Measurements from ENCODE around the gene FEM1C. TPM values are rescaled to one million over a fixed set of nuclear protein-coding genes. Genes with fewer than 3 reads are reported as not detected.
A peak's percentile ranks its signal among the peaks of the same experiment; 100 is the strongest.

The FEM1C gene
- total RNA-seq (2014; rRNA removed; shearing (Covaris generic)), result 21.6 and 22.3 TPM in 2 replicates
- 4.5 and 4.7 TPM in 2 replicates for polyA plus RNA-seq (2016; fragmentation: Nextera tagmentation; extraction: Ambion mirVana)
- long read RNA-seq, full-length matches to known transcripts, result 3 of 3 reads
- long read RNA-seq, partial matches to known transcripts, result 0 of 3 reads
- long read RNA-seq, other reads (novel, unspliced or antisense), result 0 of 3 reads

- Histone ChIP-seq H3K27me3 (ENCODE audit: insufficient read depth) (no peaks in the 10 kb centered on the region), H3F3A (replicated peaks; ENCODE audit: low read depth) (no peaks in the 10 kb centered on the region), H3K4me3 (peak within 1 kb of the TSS; percentile 93), H2AFZ (peak within 1 kb of the TSS; percentile 92), H3K9me2 (ENCODE audit: insufficient read depth) (no peaks in the 10 kb centered on the region), H3K4me2 (peak within 1 kb of the TSS; percentile 93), H3K79me2 (replicated peaks; ENCODE audit: insufficient read depth) (peaks cover 43% of the 10 kb centered on the region), H4K20me1 (replicated peaks; ENCODE audit: insufficient read depth) (peaks cover 35% of the 10 kb centered on the region), H3K27ac (ENCODE audit: low read depth) (peak within 1 kb of the TSS; percentile 97), H3K4me1 (ENCODE audit: insufficient read depth) (peaks cover 23% of the 10 kb centered on the region), H3K36me3 (ENCODE audit: insufficient read depth) (peaks cover under 1% of the 10 kb centered on the region; the same call in 1 of the 2 replicates)
- H3K36me3 Mint-ChIP-seq (ENCODE audit: low read depth), result peaks cover 42% of the 10 kb centered on the region; the same call in 2 of the 3 replicates
- peaks cover 37% of the 10 kb centered on the region for H3K4me1 Mint-ChIP-seq
- DNase-seq (ENCODE audit: low spot score), result peak; percentile 97
- peak; percentile 94 for ATAC-seq
- H3K9me3 Mint-ChIP-seq, result peaks cover 15% of the 10 kb centered on the region; the same call in 2 of the 3 replicates
- H3K4me3 Mint-ChIP-seq, result peak within 1 kb of the TSS; percentile 95
- peak within 1 kb of the TSS; percentile 98 for H3K27ac Mint-ChIP-seq
- TF ChIP-seq JUNB (IDR thresholded peaks at IDR 0.05; ENCODE audit: unreplicated experiment) (no peak), CREB1 (CRISPR knock-in tag; IDR thresholded peaks at IDR 0.05; ENCODE audit: low read depth) (peak; percentile 74), POLR2AphosphoS5 (IDR thresholded peaks at IDR 0.05; ENCODE audit: low read depth) (peak; percentile 99), EZH2 (IDR thresholded peaks at IDR 0.05; ENCODE audit: low read depth, unreplicated experiment) (no peak)
- peaks cover 8% of the 10 kb centered on the region for H3K27me3 Mint-ChIP-seq (ENCODE audit: insufficient read depth, low read depth, poor library complexity)
Measured at GRCh38 chr5:115544436-115545350, at the start of gene FEM1C. TSS of gene FEM1C (minus strand) at chr5:115544775. CDS start at chr5:115543493, 1,282 bp downstream.

GRCh38 chr5:115589043-115589442 is 44.5 kb upstream of the FEM1C start:
- H3K36me3 ChIP-seq (ENCODE audit: insufficient read depth), result no peaks in the 10 kb centered on the region
- H3K79me2 ChIP-seq (replicated peaks; ENCODE audit: insufficient read depth), result no peaks in the 10 kb centered on the region
- no peak overlapping the region for H3K4me2 ChIP-seq
- H3K27ac ChIP-seq (ENCODE audit: low read depth), result no peak overlapping the region
- no peaks in the 10 kb centered on the region for H3K27me3 Mint-ChIP-seq (ENCODE audit: insufficient read depth, low read depth, poor library complexity)
- no peaks in the 10 kb centered on the region for H3K4me1 ChIP-seq (ENCODE audit: insufficient read depth)
- no peaks in the 10 kb centered on the region for H3K36me3 Mint-ChIP-seq (ENCODE audit: low read depth)
- no peaks in the 10 kb centered on the region for H3K4me1 Mint-ChIP-seq
- H4K20me1 ChIP-seq (replicated peaks; ENCODE audit: insufficient read depth), result no peaks in the 10 kb centered on the region
- no peak overlapping the region for H3K27ac Mint-ChIP-seq
- H2AFZ ChIP-seq, result no peak overlapping the region
- H3K9me3 Mint-ChIP-seq, result no peaks in the 10 kb centered on the region
- no peak overlapping the region for H3K4me3 Mint-ChIP-seq
- H3K9me2 ChIP-seq (ENCODE audit: insufficient read depth), result no peaks in the 10 kb centered on the region
- H3F3A ChIP-seq (replicated peaks; ENCODE audit: low read depth), result no peaks in the 10 kb centered on the region
- ATAC-seq (no peak), DNase-seq (ENCODE audit: low spot score) (no peak)
- H3K4me3 ChIP-seq, result no peak overlapping the region
- H3K27me3 ChIP-seq (ENCODE audit: insufficient read depth), result no peaks in the 10 kb centered on the region
- no peak for TF ChIP-seq REST (IDR thresholded peaks at IDR 0.05; ENCODE audit: unreplicated experiment)
- TF ChIP-seq EZH2 (IDR thresholded peaks at IDR 0.05; ENCODE audit: low read depth, unreplicated experiment), result no peak
- no peak for TF ChIP-seq NANOG (IDR thresholded peaks at IDR 0.05; ENCODE audit: borderline replicate concordance)
- no peak for TF ChIP-seq CREB1 (CRISPR knock-in tag; IDR thresholded peaks at IDR 0.05; ENCODE audit: low read depth)
- no peak for TF ChIP-seq ZNF462 (CRISPR knock-in tag; IDR thresholded peaks at IDR 0.05)
- no peak for TF ChIP-seq ETS1 (IDR thresholded peaks at IDR 0.05)
- no peak for TF ChIP-seq POLR2AphosphoS5 (IDR thresholded peaks at IDR 0.05; ENCODE audit: low read depth)

Measured in GM23338 (cell line).